22Rv1 (cell line): ENCODE data around the gene RAB11FIP3.

Experiments used
- CTCF ChIP-seq: fragments of 450-650 bp; IDR thresholded peaks from 2 replicates; pipeline ENCODE4 v1.5.1; 2017; ENCODE audit warnings: mild to moderate bottlenecking
- ZFX ChIP-seq: fragments of 450-650 bp; IDR thresholded peaks from 2 replicates; pipeline ENCODE4 v1.6.1; 2017; ENCODE audit warnings: antibody characterized with exemption, borderline replicate concordance

DNA sequence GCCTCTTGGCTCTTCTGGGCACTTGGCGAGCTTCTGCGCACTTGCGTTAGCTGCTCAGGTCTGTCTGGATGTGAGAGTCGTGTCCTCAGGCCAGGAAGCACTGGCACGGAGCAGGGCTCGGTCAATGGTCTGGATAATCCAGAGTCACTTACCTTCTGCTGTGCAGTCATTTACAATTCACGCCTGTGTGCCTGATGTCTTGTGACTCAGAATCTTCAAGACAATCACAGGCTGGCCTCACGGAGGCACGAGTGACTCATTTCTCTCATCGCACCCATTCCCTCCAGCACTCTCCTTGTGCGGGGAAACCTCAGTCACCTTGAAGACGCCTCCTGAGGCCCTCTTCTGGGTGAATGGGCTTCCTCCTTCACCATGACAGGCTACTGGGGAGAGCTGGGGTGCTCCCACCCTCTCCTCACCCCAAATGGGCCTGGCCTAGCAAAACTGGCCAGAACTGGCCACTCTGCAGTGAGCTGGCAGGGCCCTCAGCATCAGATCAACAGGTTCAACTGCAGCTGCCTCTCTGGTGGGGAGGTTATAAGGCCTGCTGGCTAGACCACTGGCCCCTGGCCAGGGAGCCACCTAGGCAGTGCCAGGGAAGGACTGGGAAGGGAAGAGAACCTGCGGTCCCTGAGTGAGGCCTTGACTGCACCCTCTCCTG is 100.2 kb downstream of the RAB11FIP3 start:
- TF ChIP-seq CTCF (no peak), ZFX (no peak)
